Neural cell (in vitro differentiated cells): ENCODE results near the gene SLFN14. TPM values are rescaled to one million over a fixed set of nuclear protein-coding genes. Genes with fewer than 3 reads are reported as not detected.

Experiments used
- H2AFZ ChIP-seq: fragments of 200-600, 300-800 bp; sonication (generic), shearing (Covaris generic); 2 replicates; pipeline ENCODE4 v1.6.0; 2014; ENCODE audit warnings: low read depth, mild to moderate bottlenecking, antibody characterized with exemption, low read length, moderate library complexity
- H3F3A ChIP-seq: fragments of 200-600 bp; shearing (Covaris generic); 2 replicates; pipeline ENCODE4 v1.6.1; 2016; ENCODE audit warnings: mild to moderate bottlenecking, moderate library complexity, mixed read lengths, antibody characterized with exemption, low read length; ENCODE audit not compliant: insufficient read depth, poor library complexity, severe bottlenecking
- H3K27ac ChIP-seq: fragments of 200-600, 300-800 bp; sonication (generic), shearing (Covaris generic); 2 replicates; pipeline ENCODE4 v1.5.1; 2014; ENCODE audit warnings: mild to moderate bottlenecking, low read length, moderate library complexity
- H3K27me3 ChIP-seq: fragments of 300-800, 200-600 bp; sonication (generic), shearing (Covaris generic); 2 replicates; pipeline ENCODE4 v1.6.0; 2014; ENCODE audit warnings: mild to moderate bottlenecking, low read depth, low read length, moderate library complexity; ENCODE audit not compliant: insufficient read depth
- H3K36me3 ChIP-seq: fragments of 300-800, 200-600 bp; sonication (generic), shearing (Covaris generic); 2 replicates; pipeline ENCODE4 v1.5.1; 2014; ENCODE audit warnings: mild to moderate bottlenecking, antibody characterized with exemption, low read length, moderate library complexity; ENCODE audit not compliant: insufficient read depth
- H3K4me2 ChIP-seq: fragments of 300-800, 200-600 bp; sonication (generic), shearing (Covaris generic); 2 replicates; pipeline ENCODE4 v1.6.0; 2014; ENCODE audit warnings: mild to moderate bottlenecking, low read length
- H3K4me3 ChIP-seq: fragments of 300-800, 200-600 bp; sonication (generic), shearing (Covaris generic); 2 replicates; pipeline ENCODE4 v1.5.1; 2014; ENCODE audit warnings: mild to moderate bottlenecking, low read length, moderate library complexity
- H3K79me2 ChIP-seq: fragments of 200-600 bp; shearing (Covaris generic); replicated peaks from 2 replicates; pipeline ENCODE4 v1.6.0; 2014; ENCODE audit warnings: mild to moderate bottlenecking, low read length, moderate library complexity; ENCODE audit not compliant: insufficient read depth
- H3K9ac ChIP-seq: fragments of 300-800, 200-600 bp; sonication (generic), shearing (Covaris generic); 2 replicates; pipeline ENCODE4 v1.6.1; 2016; ENCODE audit warnings: mild to moderate bottlenecking, low read length, mixed read lengths
- H3K9me2 ChIP-seq: fragments of 200-600 bp; shearing (Covaris generic); 2 replicates; pipeline ENCODE4 v1.6.1; 2016; ENCODE audit warnings: mild to moderate bottlenecking, low read length, mixed read lengths; ENCODE audit not compliant: insufficient read depth
- H3K9me3 ChIP-seq: fragments of 200-600, 300-800 bp; sonication (generic), shearing (Covaris generic); 2 replicates; pipeline ENCODE4 v1.6.1; 2016; ENCODE audit warnings: mild to moderate bottlenecking, mixed run types, low read length, moderate library complexity, mixed read lengths
- H4K20me1 ChIP-seq: fragments of 200-600 bp; shearing (Covaris generic); 2 replicates; pipeline ENCODE4 v1.6.1; 2016; ENCODE audit warnings: mild to moderate bottlenecking, mixed run types; ENCODE audit not compliant: insufficient read depth
- EP300 ChIP-seq: fragments of 450-650 bp; conservative IDR thresholded peaks from 2 replicates; pipeline ENCODE4 v1.6.1; 2014; ENCODE audit warnings: antibody characterized with exemption, mild to moderate bottlenecking, moderate library complexity; ENCODE audit not compliant: poor library complexity, severe bottlenecking
- EZH2 ChIP-seq: fragments of 200-600, 300-800 bp; shearing (Covaris generic), sonication (generic); IDR thresholded peaks from 2 replicates; pipeline ENCODE4 v1.6.1; 2014; ENCODE audit warnings: antibody characterized with exemption, low read length, borderline replicate concordance, mild to moderate bottlenecking; ENCODE audit not compliant: insufficient read depth, poor library complexity, severe bottlenecking
- MXI1 ChIP-seq: fragments of 450-650 bp; conservative IDR thresholded peaks from 2 replicates; pipeline ENCODE4 v1.6.1; 2014; ENCODE audit warnings: antibody characterized with exemption, mild to moderate bottlenecking; ENCODE audit not compliant: poor library complexity, severe bottlenecking
- POLR2AphosphoS5 ChIP-seq: IDR thresholded peaks from 2 replicates; pipeline ENCODE4 v1.6.1; 2012
- RAD21 ChIP-seq: fragments of 450-650 bp; conservative IDR thresholded peaks from 2 replicates; pipeline ENCODE4 v1.6.1; 2014; ENCODE audit warnings: antibody characterized with exemption, mild to moderate bottlenecking, moderate library complexity
- SMC3 ChIP-seq: fragments of 450-650 bp; conservative IDR thresholded peaks from 2 replicates; pipeline ENCODE4 v1.6.1; 2014; ENCODE audit warnings: antibody characterized with exemption, mild to moderate bottlenecking, moderate library complexity; ENCODE audit not compliant: poor library complexity
- TAF1 ChIP-seq: IDR thresholded peaks from 2 replicates; pipeline ENCODE4 v1.6.1; 2012; ENCODE audit warnings: low read depth
- polyA plus RNA-seq: library from polyadenylated mRNA; depleted of rRNA; stranded (reverse); fragments of >200 nt; gene quantifications from 2 replicates; pipeline ENCODE4 v1.2.3, GENCODE V29; 2014
- TF ChIP-seq, protein P1 (sequence below): IDR thresholded peaks from 2 replicates; pipeline ENCODE4 v1.6.1; 2012; ENCODE audit warnings: borderline replicate concordance
- TF ChIP-seq, protein P2 (sequence below): fragments of 450-650 bp; IDR thresholded peaks from 2 replicates; pipeline ENCODE4 v1.5.1; 2014; ENCODE audit warnings: antibody characterized with exemption, mild to moderate bottlenecking, moderate library complexity; ENCODE audit not compliant: poor library complexity, severe bottlenecking

The SLFN14 gene
- polyA plus RNA-seq, 1 donor from 2014 or later, result not detected

DNA sequence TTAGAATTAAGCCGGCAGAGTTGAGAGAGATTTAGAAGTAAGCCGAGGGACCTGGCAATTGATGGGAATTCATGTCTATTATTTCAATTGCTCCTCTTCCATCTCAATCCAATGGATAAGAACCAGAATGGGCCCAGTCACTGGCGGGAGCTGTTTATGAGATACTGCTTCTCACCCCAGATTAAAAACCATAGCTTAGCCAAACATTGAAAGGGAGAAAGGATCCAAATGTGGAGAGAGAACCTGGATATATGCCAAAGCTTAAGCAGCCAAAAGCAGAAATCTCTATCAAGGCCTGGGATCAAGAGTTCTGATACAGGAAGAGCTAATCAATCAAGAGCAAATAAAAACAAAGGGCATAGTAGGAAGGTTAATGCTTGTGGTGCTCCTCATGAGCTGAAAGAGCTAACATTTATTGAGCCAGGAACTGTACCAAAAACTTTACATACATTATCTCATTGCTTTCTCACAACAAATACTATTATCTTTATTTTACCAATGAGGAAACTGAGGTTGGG, 26.0 kb downstream of the SLFN14 start:
- no peak overlapping the region for H2AFZ ChIP-seq
- H3K9me2 ChIP-seq, result no peaks in the 10 kb centered on the region
- no peaks in the 10 kb centered on the region for H3K9me3 ChIP-seq
- no peaks in the 10 kb centered on the region for H3F3A ChIP-seq
- H3K27me3 ChIP-seq, result peaks cover 2% of the 10 kb centered on the region
- H3K27ac ChIP-seq, result no peak overlapping the region
- no peak overlapping the region for H3K4me2 ChIP-seq
- no peak overlapping the region for H3K4me3 ChIP-seq
- no peak overlapping the region for H3K9ac ChIP-seq
- no peaks in the 10 kb centered on the region for H3K36me3 ChIP-seq
- TF ChIP-seq, protein P1, sequence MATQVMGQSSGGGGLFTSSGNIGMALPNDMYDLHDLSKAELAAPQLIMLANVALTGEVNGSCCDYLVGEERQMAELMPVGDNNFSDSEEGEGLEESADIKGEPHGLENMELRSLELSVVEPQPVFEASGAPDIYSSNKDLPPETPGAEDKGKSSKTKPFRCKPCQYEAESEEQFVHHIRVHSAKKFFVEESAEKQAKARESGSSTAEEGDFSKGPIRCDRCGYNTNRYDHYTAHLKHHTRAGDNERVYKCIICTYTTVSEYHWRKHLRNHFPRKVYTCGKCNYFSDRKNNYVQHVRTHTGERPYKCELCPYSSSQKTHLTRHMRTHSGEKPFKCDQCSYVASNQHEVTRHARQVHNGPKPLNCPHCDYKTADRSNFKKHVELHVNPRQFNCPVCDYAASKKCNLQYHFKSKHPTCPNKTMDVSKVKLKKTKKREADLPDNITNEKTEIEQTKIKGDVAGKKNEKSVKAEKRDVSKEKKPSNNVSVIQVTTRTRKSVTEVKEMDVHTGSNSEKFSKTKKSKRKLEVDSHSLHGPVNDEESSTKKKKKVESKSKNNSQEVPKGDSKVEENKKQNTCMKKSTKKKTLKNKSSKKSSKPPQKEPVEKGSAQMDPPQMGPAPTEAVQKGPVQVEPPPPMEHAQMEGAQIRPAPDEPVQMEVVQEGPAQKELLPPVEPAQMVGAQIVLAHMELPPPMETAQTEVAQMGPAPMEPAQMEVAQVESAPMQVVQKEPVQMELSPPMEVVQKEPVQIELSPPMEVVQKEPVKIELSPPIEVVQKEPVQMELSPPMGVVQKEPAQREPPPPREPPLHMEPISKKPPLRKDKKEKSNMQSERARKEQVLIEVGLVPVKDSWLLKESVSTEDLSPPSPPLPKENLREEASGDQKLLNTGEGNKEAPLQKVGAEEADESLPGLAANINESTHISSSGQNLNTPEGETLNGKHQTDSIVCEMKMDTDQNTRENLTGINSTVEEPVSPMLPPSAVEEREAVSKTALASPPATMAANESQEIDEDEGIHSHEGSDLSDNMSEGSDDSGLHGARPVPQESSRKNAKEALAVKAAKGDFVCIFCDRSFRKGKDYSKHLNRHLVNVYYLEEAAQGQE, result no peak
- TF ChIP-seq SMC3 (no peak), RAD21 (no peak), EZH2 (no peak), POLR2AphosphoS5 (no peak), EP300 (no peak), MXI1 (no peak), TAF1 (no peak)
- TF ChIP-seq, protein P2, sequence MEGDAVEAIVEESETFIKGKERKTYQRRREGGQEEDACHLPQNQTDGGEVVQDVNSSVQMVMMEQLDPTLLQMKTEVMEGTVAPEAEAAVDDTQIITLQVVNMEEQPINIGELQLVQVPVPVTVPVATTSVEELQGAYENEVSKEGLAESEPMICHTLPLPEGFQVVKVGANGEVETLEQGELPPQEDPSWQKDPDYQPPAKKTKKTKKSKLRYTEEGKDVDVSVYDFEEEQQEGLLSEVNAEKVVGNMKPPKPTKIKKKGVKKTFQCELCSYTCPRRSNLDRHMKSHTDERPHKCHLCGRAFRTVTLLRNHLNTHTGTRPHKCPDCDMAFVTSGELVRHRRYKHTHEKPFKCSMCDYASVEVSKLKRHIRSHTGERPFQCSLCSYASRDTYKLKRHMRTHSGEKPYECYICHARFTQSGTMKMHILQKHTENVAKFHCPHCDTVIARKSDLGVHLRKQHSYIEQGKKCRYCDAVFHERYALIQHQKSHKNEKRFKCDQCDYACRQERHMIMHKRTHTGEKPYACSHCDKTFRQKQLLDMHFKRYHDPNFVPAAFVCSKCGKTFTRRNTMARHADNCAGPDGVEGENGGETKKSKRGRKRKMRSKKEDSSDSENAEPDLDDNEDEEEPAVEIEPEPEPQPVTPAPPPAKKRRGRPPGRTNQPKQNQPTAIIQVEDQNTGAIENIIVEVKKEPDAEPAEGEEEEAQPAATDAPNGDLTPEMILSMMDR, result no peak
- no peaks in the 10 kb centered on the region for H4K20me1 ChIP-seq
- H3K79me2 ChIP-seq, result no peaks in the 10 kb centered on the region

DNA sequence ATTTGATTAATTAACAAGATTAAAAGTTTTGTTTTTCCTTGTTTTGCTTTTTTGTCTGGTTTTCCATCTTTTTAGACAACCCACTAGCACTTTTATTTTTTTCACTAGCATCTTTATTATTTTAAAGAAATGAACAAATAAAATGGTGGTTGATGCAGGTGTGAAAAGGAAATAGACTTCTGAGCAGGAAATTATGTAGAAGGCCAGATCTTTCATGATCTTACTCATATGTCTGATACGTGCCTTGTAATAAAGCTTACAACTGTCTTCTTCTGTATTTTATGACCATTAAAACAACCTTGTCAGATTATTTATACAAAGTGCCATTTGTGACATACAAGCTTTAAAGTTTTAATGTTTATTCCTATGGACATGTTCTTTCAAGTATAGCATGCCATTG, 29.5 kb downstream of the SLFN14 start:
- H3K27me3 ChIP-seq, result no peaks in the 10 kb centered on the region
- no peak for TF ChIP-seq EP300
- no peak for TF ChIP-seq POLR2AphosphoS5
- TF ChIP-seq MXI1, result no peak
- no peak for TF ChIP-seq SMC3
- TF ChIP-seq, protein P1, result no peak
- no peak for TF ChIP-seq TAF1
- TF ChIP-seq, protein P2, result no peak
- no peak for TF ChIP-seq RAD21
- no peak for TF ChIP-seq EZH2
- H3K9ac ChIP-seq, result no peak overlapping the region
- no peak overlapping the region for H3K4me2 ChIP-seq
- H3K4me3 ChIP-seq, result no peak overlapping the region
- H2AFZ ChIP-seq, result no peak overlapping the region
- H4K20me1 ChIP-seq, result no peaks in the 10 kb centered on the region
- no peaks in the 10 kb centered on the region for H3K79me2 ChIP-seq
- H3F3A ChIP-seq, result no peaks in the 10 kb centered on the region
- H3K9me2 ChIP-seq, result no peaks in the 10 kb centered on the region
- no peaks in the 10 kb centered on the region for H3K36me3 ChIP-seq
- H3K9me3 ChIP-seq, result no peaks in the 10 kb centered on the region
- H3K27ac ChIP-seq, result no peak overlapping the region
